Measurements from ENCODE around the gene CFAP206.

DNA sequence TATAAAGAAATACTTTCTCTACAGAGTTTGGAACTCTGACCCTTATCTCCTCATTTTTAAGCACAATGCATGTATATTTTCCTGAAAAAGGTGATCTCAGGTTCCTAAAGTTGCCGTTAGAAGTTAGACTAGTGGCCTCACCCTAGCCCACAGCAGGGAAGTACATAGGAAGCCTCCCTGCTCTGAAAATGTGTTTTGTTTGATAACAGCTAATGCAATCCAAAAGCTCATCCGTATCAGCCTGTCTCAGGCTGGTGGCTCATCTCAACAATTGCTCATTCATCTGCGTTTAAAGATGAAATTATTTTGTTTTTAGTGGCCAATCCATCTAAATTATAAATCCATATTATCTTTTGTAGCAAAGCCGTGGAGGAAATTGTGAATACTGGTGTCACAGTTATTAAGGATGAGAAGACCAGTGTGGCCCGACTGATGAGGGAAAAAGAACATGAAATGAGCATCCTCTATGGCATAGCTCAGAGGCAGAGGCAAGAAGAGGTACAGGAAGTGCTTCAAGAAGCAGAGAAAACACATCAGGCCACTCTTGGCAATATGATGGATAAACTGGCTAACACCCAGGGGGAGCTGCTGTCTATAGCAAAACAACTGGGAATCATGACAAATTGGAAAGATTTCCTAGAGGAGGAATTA, 43.0 kb upstream of the CFAP206 start:
- TF ChIP-seq, protein P1, sequence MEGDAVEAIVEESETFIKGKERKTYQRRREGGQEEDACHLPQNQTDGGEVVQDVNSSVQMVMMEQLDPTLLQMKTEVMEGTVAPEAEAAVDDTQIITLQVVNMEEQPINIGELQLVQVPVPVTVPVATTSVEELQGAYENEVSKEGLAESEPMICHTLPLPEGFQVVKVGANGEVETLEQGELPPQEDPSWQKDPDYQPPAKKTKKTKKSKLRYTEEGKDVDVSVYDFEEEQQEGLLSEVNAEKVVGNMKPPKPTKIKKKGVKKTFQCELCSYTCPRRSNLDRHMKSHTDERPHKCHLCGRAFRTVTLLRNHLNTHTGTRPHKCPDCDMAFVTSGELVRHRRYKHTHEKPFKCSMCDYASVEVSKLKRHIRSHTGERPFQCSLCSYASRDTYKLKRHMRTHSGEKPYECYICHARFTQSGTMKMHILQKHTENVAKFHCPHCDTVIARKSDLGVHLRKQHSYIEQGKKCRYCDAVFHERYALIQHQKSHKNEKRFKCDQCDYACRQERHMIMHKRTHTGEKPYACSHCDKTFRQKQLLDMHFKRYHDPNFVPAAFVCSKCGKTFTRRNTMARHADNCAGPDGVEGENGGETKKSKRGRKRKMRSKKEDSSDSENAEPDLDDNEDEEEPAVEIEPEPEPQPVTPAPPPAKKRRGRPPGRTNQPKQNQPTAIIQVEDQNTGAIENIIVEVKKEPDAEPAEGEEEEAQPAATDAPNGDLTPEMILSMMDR (IDR thresholded peaks at IDR 0.05; ENCODE audit: low read depth, low read length, poor library complexity, severe bottlenecking) = no peak
- TF ChIP-seq EZH2phosphoT487 (IDR thresholded peaks at IDR 0.05; ENCODE audit: borderline replicate concordance, low read length) = no peak
